ENCODE results near the gene TRAF2. TPM values are rescaled to one million over a fixed set of nuclear protein-coding genes. Genes with fewer than 3 reads are reported as not detected.

The TRAF2 gene
- total and polyA plus RNA-seq, 2 donors (not counting 3 experiments of a cell fraction or from before 2014, with no cell fraction given), result 10.9 to 23.1 TPM

- Histone ChIP-seq H3K27ac (ENCODE audit: insufficient read depth, low read depth, low read length) (no peak overlapping the region), H4K20me1 (replicated peaks; ENCODE audit: control insufficient read depth, extremely low read depth, insufficient read depth, low read length) (no peaks in the 10 kb centered on the region), H2AFZ (ENCODE audit: low read depth, low read length) (no peak overlapping the region), H3K79me2 (ENCODE audit: control insufficient read depth, insufficient read depth, low read length) (no peaks in the 10 kb centered on the region), H3K27me3 (ENCODE audit: control insufficient read depth in 2 of 2, insufficient read depth in 2 of 2, low read length in 2 of 2) (no peaks in the 10 kb centered on the region), H3K9me1 (replicated peaks; ENCODE audit: control insufficient read depth, extremely low read depth, insufficient read depth, low read length) (no peaks in the 10 kb centered on the region), H3K4me1 (ENCODE audit: control insufficient read depth, extremely low read depth, insufficient read depth, low read length) (no peaks in the 10 kb centered on the region), H3K9me3 (replicated peaks; ENCODE audit: control insufficient read depth, insufficient read depth, low read length) (no peaks in the 10 kb centered on the region), H3K4me3 (replicated peaks in 1 of 3; ENCODE audit: insufficient read depth in 1 of 3, low read depth in 1 of 3, low read length in 3 of 3) (no peak overlapping the region), H3K4me2 (ENCODE audit: insufficient read depth, low read length) (no peak overlapping the region), H3K36me3 (ENCODE audit: control insufficient read depth in 2 of 2, extremely low read depth in 1 of 2, insufficient read depth in 2 of 2, low read length in 2 of 2) (peaks cover 5 to 38% of the 10 kb centered on the region in 2 experiments), H3K9ac (replicated peaks; ENCODE audit: extremely low read depth, insufficient read depth, low read length) (no peak overlapping the region)
- ChIA-PET POLR2A (no interaction called here), CTCF (interaction anchor here (0.6 kb wide), 1 partner anchor 62 kb away, joined by 3 read pairs; no protein-coding TSS in a partner anchor)
- BruUV-seq (replicated peaks), result no TSS peak
- TF ChIP-seq EZH2 (IDR thresholded peaks at IDR 0.05; ENCODE audit: borderline replicate concordance, low read depth, low read length, severe bottlenecking) (no peak), POLR2AphosphoS5 (IDR thresholded peaks at IDR 0.05; ENCODE audit: insufficient read depth, low read depth, low read length) (no peak), FOS (IDR thresholded peaks at IDR 0.05; ENCODE audit: borderline replicate concordance, insufficient read depth, low read length) (no peak), POLR2A (IDR thresholded peaks at IDR 0.05; ENCODE audit: low read depth, low read length) (no peak), JUN (IDR thresholded peaks at IDR 0.05; ENCODE audit: borderline replicate concordance, insufficient read depth, insufficient read length, low read depth) (no peak), GATA2 (IDR thresholded peaks at IDR 0.05; ENCODE audit: insufficient read depth, insufficient read length, low read depth, low read length) (no peak), CTCF (IDR thresholded peaks at IDR 0.05; ENCODE audit: extremely low read depth in 1 of 2, insufficient read depth in 1 of 2, low read depth in 1 of 2, low read length in 2 of 2) (no peak)
- FAIRE-seq (no peak), DNase-seq (ENCODE audit: low read depth, low spot score) (no peak)
- dilution Hi-C loops (cut with MboI; ENCODE audit: extremely low pct_ligation_motif_present, low sequenced_read_pairs), result no loop called here
- intact Hi-C loops (cut with micrococcal nuclease), result no loop called here
Observed at GRCh38 chr9:136910901-136911245, 24.6 kb downstream of the TRAF2 start.
